ENCODE data around the gene CDH4.

DNA sequence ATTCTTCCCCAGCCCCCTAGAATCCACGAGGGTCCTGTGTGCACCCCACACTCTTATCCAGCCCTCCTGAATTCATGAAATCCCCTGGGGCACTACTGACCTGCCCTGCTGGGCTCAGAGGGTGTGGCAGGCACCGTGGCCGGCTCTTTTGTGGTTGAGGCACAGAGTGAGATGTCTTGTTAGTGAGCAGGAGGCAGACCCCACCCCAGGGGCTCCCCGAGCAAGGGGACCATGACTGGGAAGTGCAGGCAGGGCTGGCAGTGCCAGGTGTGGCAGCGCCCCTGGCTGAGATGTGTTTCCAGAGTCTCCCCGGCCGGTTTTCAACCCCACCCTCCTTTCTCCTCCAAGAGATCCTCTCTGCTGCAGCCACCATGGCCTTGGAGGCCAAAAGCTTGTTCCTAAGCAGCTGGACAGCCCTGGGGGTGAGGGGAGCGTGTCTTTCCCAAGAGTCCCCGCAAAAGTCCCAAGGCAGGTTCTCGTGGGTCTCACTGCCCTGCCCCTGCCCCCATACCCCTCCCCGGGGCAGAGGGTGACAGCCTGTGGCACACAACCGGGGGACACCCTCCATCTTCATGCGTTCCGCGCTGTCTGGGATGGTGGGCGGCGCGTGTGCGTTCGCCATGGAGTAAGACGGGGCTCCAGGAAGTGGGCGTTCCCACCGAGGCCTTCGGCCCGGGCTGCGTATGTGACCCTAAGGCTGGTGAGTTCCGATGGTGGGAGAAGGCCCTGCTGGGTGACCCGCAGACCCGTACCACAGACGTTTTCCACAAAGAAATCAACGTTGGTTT, 604.8 kb downstream of the CDH4 start:
- TF ChIP-seq, protein P1, sequence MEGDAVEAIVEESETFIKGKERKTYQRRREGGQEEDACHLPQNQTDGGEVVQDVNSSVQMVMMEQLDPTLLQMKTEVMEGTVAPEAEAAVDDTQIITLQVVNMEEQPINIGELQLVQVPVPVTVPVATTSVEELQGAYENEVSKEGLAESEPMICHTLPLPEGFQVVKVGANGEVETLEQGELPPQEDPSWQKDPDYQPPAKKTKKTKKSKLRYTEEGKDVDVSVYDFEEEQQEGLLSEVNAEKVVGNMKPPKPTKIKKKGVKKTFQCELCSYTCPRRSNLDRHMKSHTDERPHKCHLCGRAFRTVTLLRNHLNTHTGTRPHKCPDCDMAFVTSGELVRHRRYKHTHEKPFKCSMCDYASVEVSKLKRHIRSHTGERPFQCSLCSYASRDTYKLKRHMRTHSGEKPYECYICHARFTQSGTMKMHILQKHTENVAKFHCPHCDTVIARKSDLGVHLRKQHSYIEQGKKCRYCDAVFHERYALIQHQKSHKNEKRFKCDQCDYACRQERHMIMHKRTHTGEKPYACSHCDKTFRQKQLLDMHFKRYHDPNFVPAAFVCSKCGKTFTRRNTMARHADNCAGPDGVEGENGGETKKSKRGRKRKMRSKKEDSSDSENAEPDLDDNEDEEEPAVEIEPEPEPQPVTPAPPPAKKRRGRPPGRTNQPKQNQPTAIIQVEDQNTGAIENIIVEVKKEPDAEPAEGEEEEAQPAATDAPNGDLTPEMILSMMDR (IDR thresholded peaks at IDR 0.05; ENCODE audit: borderline replicate concordance, extremely low read depth, low read length, poor library complexity, severe bottlenecking), result no peak
- TF ChIP-seq EZH2 (IDR thresholded peaks at IDR 0.05; ENCODE audit: borderline replicate concordance, low read depth, low read length, severe bottlenecking), result no peak
